IPS-18a (cell line): ENCODE data around the gene PCED1B.
"Not testable (repeated sequence)": the region's sequence is repeated elsewhere in the genome, so short reads cannot be mapped to it uniquely, and the experiment has no call there.

Experiments
- H3K27ac ChIP-seq: one replicate; pipeline ENCODE4 v1.5.1; 2013; ENCODE audit warnings: low read length
- H3K27me3 ChIP-seq: one replicate; pipeline ENCODE4 v1.6.1; 2013; ENCODE audit warnings: mild to moderate bottlenecking, low read length; ENCODE audit not compliant: control insufficient read depth, insufficient read depth
- H3K36me3 ChIP-seq: one replicate; pipeline ENCODE4 v1.6.1; 2013; ENCODE audit warnings: low read depth, low read length; ENCODE audit not compliant: control insufficient read depth
- H3K4me1 ChIP-seq: one replicate; pipeline ENCODE4 v1.6.1; 2013; ENCODE audit warnings: low read depth, low read length; ENCODE audit not compliant: control insufficient read depth
- H3K4me3 ChIP-seq: one replicate; pipeline ENCODE4 v1.5.1; 2013; ENCODE audit warnings: low read length
- H3K9ac ChIP-seq: one replicate; pipeline ENCODE4 v1.6.1; 2013; ENCODE audit warnings: mild to moderate bottlenecking, low read length, moderate library complexity
- H3K9me3 ChIP-seq: one replicate; pipeline ENCODE4 v1.6.1; 2013; ENCODE audit warnings: low read depth, low read length; ENCODE audit not compliant: control insufficient read depth

Gene PCED1B

DNA sequence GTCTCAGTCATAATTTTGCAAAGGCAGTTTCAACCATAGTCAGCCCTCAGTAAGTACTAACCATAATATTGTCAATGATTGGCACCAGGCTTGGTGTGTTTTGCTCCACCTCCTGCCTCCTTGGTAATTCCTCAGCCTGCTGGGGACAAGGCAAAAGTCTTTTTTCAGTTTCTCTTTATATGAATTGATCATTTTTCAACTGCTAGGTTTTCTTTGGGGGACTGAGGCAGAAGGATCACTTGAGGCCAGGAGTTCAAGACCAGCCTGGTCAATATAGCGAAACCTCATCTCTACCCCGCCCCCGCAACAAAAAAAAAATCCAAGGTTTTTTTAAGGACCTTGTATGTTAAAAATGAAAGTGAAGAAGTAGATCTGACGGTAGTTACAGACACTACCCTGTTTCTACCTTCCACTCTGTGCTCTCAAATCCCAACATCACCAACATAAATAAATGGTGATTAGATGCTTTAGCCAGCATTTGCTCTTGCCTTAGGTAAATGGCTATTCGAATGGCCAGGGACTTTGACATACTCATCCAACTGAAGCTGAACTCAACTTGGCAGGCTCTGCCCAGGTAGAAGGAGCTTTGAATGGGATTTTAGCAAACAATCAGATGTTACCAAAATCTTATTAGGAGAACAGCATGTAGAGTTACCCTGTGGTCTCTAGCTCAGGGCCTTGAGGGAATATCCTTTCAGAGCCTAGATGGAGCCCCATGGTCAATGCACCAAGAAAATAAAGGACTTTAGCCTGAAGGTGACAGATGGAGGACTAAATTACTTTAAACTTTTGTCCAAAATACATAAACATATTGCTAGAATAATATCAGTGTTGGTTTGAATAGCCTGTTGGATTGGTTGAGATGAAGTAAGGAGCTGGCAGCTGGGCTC is 127.3 kb downstream of the PCED1B start:
- no peak overlapping the region for H3K27ac ChIP-seq
- H3K36me3 ChIP-seq, result no peaks in the 10 kb centered on the region
- H3K9ac ChIP-seq, result no peak overlapping the region
- no peaks in the 10 kb centered on the region for H3K27me3 ChIP-seq
- no peak overlapping the region for H3K4me3 ChIP-seq
- H3K4me1 ChIP-seq, result peaks cover 11% of the 10 kb centered on the region
- no peaks in the 10 kb centered on the region for H3K9me3 ChIP-seq

DNA sequence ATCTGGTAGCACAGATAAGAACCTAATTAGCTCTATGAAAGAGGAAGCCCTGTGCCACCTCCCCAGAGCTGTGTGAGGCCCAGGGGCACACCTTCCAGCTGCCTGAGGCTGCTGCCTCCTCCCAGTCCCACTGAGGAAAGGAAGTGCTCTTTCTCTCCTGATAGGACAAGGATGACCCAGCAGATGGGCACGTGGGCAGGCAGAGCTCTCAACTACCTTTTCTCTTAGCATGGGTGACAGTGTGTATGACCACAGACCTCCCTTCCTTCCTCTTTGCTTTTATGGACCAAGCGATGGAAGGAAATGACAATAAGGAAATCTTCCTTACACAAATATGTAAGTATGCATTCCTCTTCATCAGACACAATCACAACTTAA is 127.9 kb downstream of the PCED1B start:
- H3K36me3 ChIP-seq, result no peaks in the 10 kb centered on the region
- no peak overlapping the region for H3K27ac ChIP-seq
- peaks cover 11% of the 10 kb centered on the region for H3K4me1 ChIP-seq
- no peaks in the 10 kb centered on the region for H3K9me3 ChIP-seq
- H3K9ac ChIP-seq, result no peak overlapping the region
- no peak overlapping the region for H3K4me3 ChIP-seq
- H3K27me3 ChIP-seq, result no peaks in the 10 kb centered on the region

- Histone ChIP-seq H3K4me1 (peaks cover 11% of the 10 kb centered on the region), H3K9me3 (no peaks in the 10 kb centered on the region), H3K27me3 (no peaks in the 10 kb centered on the region), H3K36me3 (no peaks in the 10 kb centered on the region), H3K4me3 (no peak overlapping the region), H3K9ac (no peak overlapping the region), H3K27ac (no peak overlapping the region)
Measured at GRCh38 chr12:47207829-47208248, 128.4 kb downstream of the PCED1B start.

GRCh38 chr12:47209014-47209413 is 129.6 kb downstream of the PCED1B start:
- peaks cover 11% of the 10 kb centered on the region for H3K4me1 ChIP-seq
- no peak overlapping the region for H3K4me3 ChIP-seq
- no peaks in the 10 kb centered on the region for H3K9me3 ChIP-seq
- no peaks in the 10 kb centered on the region for H3K36me3 ChIP-seq
- H3K27ac ChIP-seq, result no peak overlapping the region
- H3K27me3 ChIP-seq, result no peaks in the 10 kb centered on the region
- H3K9ac ChIP-seq, result no peak overlapping the region

- H3K9me3 ChIP-seq, result no peaks in the 10 kb centered on the region
- no peak overlapping the region for H3K9ac ChIP-seq
- H3K27ac ChIP-seq, result no peak overlapping the region
- H3K4me1 ChIP-seq, result peaks cover 5% of the 10 kb centered on the region
- H3K36me3 ChIP-seq, result no peaks in the 10 kb centered on the region
- no peaks in the 10 kb centered on the region for H3K27me3 ChIP-seq
- no peak overlapping the region for H3K4me3 ChIP-seq
Measured at GRCh38 chr12:47210776-47211175, 131.4 kb downstream of the PCED1B start.

- H3K9ac ChIP-seq, result no peak overlapping the region
- H3K9me3 ChIP-seq, result no peaks in the 10 kb centered on the region
- H3K27ac ChIP-seq, result no peak overlapping the region
- H3K27me3 ChIP-seq, result no peaks in the 10 kb centered on the region
- H3K4me3 ChIP-seq, result no peak overlapping the region
- H3K36me3 ChIP-seq, result no peaks in the 10 kb centered on the region
- no peaks in the 10 kb centered on the region for H3K4me1 ChIP-seq
Measured at GRCh38 chr12:47212701-47213039, 133.2 kb downstream of the PCED1B start.

DNA sequence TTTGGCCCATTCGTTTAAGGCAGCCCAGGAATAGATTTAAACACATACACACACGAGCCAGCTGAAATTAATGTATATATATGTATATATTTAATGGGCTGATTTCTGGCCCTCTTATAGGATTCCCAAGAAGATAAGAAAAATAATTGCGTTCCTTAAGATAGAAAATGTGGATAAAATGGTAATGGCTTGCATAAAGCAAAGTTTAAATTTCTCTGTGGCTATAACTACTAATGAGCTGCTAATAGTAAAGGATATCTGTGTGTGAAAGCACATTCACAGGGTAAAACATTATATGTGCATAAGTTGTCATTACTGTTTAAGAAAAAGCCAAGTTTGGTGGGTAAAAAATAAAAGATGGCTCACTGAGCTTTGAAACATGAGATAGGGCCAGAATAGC is 134.0 kb downstream of the PCED1B start:
- Histone ChIP-seq H3K4me1 (no peaks in the 10 kb centered on the region), H3K9ac (no peak overlapping the region), H3K27ac (no peak overlapping the region), H3K4me3 (no peak overlapping the region), H3K27me3 (no peaks in the 10 kb centered on the region), H3K9me3 (no peaks in the 10 kb centered on the region), H3K36me3 (no peaks in the 10 kb centered on the region)

DNA sequence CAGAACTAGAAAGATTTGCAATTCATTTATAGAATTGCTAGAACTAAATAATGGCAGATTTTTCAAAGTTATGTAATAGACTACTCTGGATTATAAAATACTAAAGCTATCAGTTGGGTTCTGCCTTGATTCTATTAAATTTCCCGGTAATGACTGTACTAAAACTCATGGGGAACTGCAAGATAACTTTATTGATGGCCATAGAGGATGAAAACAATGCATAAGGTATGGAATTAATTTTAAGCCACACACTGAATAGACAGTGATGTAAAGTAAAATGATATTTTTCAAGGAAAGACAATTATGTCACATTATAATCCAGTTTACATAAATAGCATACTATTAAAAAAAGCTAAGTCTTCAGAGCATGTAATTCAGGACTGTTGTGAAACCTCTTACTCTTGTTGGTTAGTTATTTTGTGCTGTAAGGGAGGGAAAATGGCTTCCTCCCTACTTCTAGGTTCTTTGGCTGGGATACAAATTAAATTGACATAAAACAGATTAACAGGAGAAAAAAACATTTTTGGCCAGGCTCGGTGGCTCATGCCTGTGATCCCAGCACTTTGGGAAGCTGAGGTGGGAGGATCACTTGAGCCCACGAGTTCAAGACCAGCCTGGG is 134.7 kb downstream of the PCED1B start:
- Histone ChIP-seq H3K27ac (no peak overlapping the region), H3K36me3 (no peaks in the 10 kb centered on the region), H3K9me3 (no peaks in the 10 kb centered on the region), H3K27me3 (no peaks in the 10 kb centered on the region), H3K9ac (no peak overlapping the region), H3K4me3 (no peak overlapping the region), H3K4me1 (no peaks in the 10 kb centered on the region)

GRCh38 chr12:47214771-47215170 is 135.3 kb downstream of the PCED1B start:
- H3K4me3 ChIP-seq, result no peak overlapping the region

GRCh38 chr12:47216150-47216677 is 136.8 kb downstream of the PCED1B start:
- H3K4me3 ChIP-seq, result no peak overlapping the region
- H3K4me1 ChIP-seq, result peaks cover 3% of the 10 kb centered on the region
- no peaks in the 10 kb centered on the region for H3K9me3 ChIP-seq
- H3K9ac ChIP-seq, result no peak overlapping the region
- no peaks in the 10 kb centered on the region for H3K27me3 ChIP-seq
- no peak overlapping the region for H3K27ac ChIP-seq
- no peaks in the 10 kb centered on the region for H3K36me3 ChIP-seq

More at GRCh38 chr12:47214771-47215170, 135.3 kb downstream of the PCED1B start:
- H3K9ac ChIP-seq, result no peak overlapping the region
- no peaks in the 10 kb centered on the region for H3K36me3 ChIP-seq
- H3K4me1 ChIP-seq, result no peaks in the 10 kb centered on the region
- no peak overlapping the region for H3K27ac ChIP-seq
- no peaks in the 10 kb centered on the region for H3K9me3 ChIP-seq
- H3K27me3 ChIP-seq, result no peaks in the 10 kb centered on the region

DNA sequence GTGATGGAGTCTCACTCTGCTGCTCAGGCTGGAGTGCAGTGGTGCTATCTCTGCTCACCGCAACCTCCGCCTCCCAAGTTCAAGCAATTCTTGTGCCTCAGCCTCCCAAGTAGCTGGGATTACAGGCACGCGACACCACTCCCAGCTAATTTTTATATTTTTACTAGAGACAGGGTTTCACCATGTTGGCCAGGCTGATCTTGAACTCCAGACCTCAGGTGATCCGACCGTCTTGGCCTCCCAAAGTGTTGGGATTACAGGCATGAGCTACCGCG is 138.1 kb downstream of the PCED1B start:
- peaks cover 11% of the 10 kb centered on the region for H3K4me1 ChIP-seq
- H3K27me3 ChIP-seq, H3K36me3 ChIP-seq, H3K9ac ChIP-seq, H3K9me3 ChIP-seq, H3K4me3 ChIP-seq, H3K27ac ChIP-seq: not testable (repeated sequence)

GRCh38 chr12:47218191-47218654 is 138.8 kb downstream of the PCED1B start:
- peaks cover 18% of the 10 kb centered on the region for H3K4me1 ChIP-seq
- no peaks in the 10 kb centered on the region for H3K36me3 ChIP-seq
- no peak overlapping the region for H3K27ac ChIP-seq
- no peaks in the 10 kb centered on the region for H3K9me3 ChIP-seq
- no peak overlapping the region for H3K9ac ChIP-seq
- no peak overlapping the region for H3K4me3 ChIP-seq
- H3K27me3 ChIP-seq, result no peaks in the 10 kb centered on the region
